H1 (cell line): ENCODE results near the gene RBM26.

ENCODE experiments used
- CHD1 ChIP-seq: IDR thresholded peaks from 2 replicates; pipeline ENCODE4 v1.6.1; 2012; ENCODE audit warnings: low read depth, low read length, improper control_type of control experiment
- EZH2 ChIP-seq: fragments of 200-600 bp; sonication (generic); IDR thresholded peaks from 2 replicates; pipeline ENCODE4 v1.7.1; 2012; ENCODE audit warnings: low read depth, mild to moderate bottlenecking, moderate library complexity, low read length, inconsistent platforms; ENCODE audit not compliant: severe bottlenecking
- JUND ChIP-seq: IDR thresholded peaks from 2 replicates; pipeline ENCODE4 v1.6.1; 2011; ENCODE audit warnings: mild to moderate bottlenecking, improper control_type of control experiment, low read length
- KDM1A ChIP-seq: fragments of 200-600, 300-600 bp; sonication (generic); IDR thresholded peaks from 2 replicates; pipeline ENCODE4 v1.7.1; 2016; ENCODE audit warnings: mild to moderate bottlenecking, low read length, borderline replicate concordance
- KDM5A ChIP-seq: fragments of 200-600 bp; IDR thresholded peaks from 2 replicates; pipeline ENCODE4 v1.7.1; 2012; ENCODE audit warnings: mild to moderate bottlenecking, low read length, inconsistent platforms, mixed read lengths
- POLR2AphosphoS5 ChIP-seq: IDR thresholded peaks from 2 replicates; pipeline ENCODE4 v1.6.1; 2011; ENCODE audit warnings: low read depth, low read length
- RXRA ChIP-seq: IDR thresholded peaks from 2 replicates; pipeline ENCODE4 v1.6.1; 2011; ENCODE audit warnings: low read depth, mild to moderate bottlenecking, low read length, moderate library complexity; ENCODE audit not compliant: insufficient read depth
- TAF1 ChIP-seq: IDR thresholded peaks from 2 replicates; pipeline ENCODE4 v1.6.1; 2011; ENCODE audit warnings: mild to moderate bottlenecking, low read depth, low read length
- YY1 ChIP-seq: IDR thresholded peaks from 2 replicates; pipeline ENCODE4 v1.6.1; 2011; ENCODE audit warnings: low read depth, mild to moderate bottlenecking, low read length
- TF ChIP-seq, protein P1 (sequence below), 3 experiments: IDR thresholded peaks; 1 replicate in 2 of 3; 2 replicates in 1 of 3; pipeline versions ENCODE4 v1.5.1 to v1.6.1; 2011; ENCODE audit warnings: low read length in 3 of 3, mild to moderate bottlenecking in 3 of 3, inconsistent platforms in 2 of 3, low read depth in 1 of 3, moderate library complexity in 1 of 3; ENCODE audit not compliant: insufficient read depth in 1 of 3; ENCODE audit errors: control extremely low read depth in 1 of 3

DNA sequence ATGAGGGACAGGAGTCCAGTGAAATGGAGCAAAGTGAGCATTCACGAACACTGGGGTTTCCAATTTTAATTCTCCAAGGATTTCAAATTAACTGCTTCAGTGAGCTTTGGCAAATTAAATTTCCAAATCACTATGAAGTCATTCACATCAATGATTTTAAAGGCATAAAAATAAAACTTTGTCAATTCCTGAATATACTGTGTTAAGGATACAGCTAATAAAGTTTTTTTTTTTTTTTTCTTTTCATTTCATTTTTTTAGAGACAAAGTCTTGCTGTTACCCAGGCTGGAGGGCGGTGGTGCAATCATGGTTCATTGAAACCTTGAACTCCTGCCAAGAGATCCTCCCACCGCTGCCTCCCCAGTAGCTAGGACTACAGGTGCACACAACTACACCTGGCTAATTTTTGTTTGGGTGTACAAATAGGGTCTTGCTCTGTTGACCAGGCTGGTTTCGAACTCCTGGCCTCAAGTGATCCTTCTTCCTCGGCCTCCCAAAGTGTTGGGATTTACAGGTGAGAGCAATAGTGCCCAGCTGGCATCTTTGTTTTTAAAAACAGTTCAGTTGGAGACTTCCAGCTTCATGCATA is 21.9 kb downstream of the RBM26 start:
- TF ChIP-seq, protein P1, sequence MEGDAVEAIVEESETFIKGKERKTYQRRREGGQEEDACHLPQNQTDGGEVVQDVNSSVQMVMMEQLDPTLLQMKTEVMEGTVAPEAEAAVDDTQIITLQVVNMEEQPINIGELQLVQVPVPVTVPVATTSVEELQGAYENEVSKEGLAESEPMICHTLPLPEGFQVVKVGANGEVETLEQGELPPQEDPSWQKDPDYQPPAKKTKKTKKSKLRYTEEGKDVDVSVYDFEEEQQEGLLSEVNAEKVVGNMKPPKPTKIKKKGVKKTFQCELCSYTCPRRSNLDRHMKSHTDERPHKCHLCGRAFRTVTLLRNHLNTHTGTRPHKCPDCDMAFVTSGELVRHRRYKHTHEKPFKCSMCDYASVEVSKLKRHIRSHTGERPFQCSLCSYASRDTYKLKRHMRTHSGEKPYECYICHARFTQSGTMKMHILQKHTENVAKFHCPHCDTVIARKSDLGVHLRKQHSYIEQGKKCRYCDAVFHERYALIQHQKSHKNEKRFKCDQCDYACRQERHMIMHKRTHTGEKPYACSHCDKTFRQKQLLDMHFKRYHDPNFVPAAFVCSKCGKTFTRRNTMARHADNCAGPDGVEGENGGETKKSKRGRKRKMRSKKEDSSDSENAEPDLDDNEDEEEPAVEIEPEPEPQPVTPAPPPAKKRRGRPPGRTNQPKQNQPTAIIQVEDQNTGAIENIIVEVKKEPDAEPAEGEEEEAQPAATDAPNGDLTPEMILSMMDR (IDR thresholded peaks at IDR 0.05; ENCODE audit: control extremely low read depth in 1 of 3, insufficient read depth in 1 of 3, low read depth in 1 of 3, low read length in 3 of 3) = no peak
- TF ChIP-seq KDM1A (0 out of 2 replicates have a peak, but pooled peaks have one; percentile 57), EZH2 (no peak), POLR2AphosphoS5 (no peak), CHD1 (no peak), YY1 (no peak), JUND (no peak), KDM5A (no peak), TAF1 (no peak), RXRA (no peak)
